ENCODE measurements around the gene CRIP2.

The CRIP2 gene

GRCh38 chr14:105430042-105430441, 44.6 kb upstream of the CRIP2 start:
- DNase-seq (ENCODE audit: low read depth in 2 of 2) = peak; percentile 60 to 69
- no peak overlapping the region for H3K4me3 ChIP-seq (replicated peaks in 1 of 2; ENCODE audit: low read depth in 2 of 2, low read length in 2 of 2)
- no peak for TF ChIP-seq CTCF (IDR thresholded peaks at IDR 0.05; ENCODE audit: low read depth, low read length)

GRCh38 chr14:105430565-105430964, 44.1 kb upstream of the CRIP2 start:
- no peak for TF ChIP-seq CTCF (IDR thresholded peaks at IDR 0.05; ENCODE audit: low read depth, low read length)
- peak; percentile 81 to 88 for DNase-seq (ENCODE audit: low read depth in 2 of 2)
- H3K4me3 ChIP-seq (replicated peaks in 1 of 2; ENCODE audit: low read depth in 2 of 2, low read length in 2 of 2) = no peak overlapping the region

GRCh38 chr14:105431256-105431655, 43.4 kb upstream of the CRIP2 start:
- TF ChIP-seq CTCF (IDR thresholded peaks at IDR 0.05; ENCODE audit: low read depth, low read length) = no peak
- DNase-seq (ENCODE audit: low read depth in 2 of 2) = no peak
- no peak overlapping the region for H3K4me3 ChIP-seq (replicated peaks in 1 of 2; ENCODE audit: low read depth in 2 of 2, low read length in 2 of 2)

- no peak for TF ChIP-seq CTCF (IDR thresholded peaks at IDR 0.05; ENCODE audit: low read depth, low read length)
- H3K4me3 ChIP-seq (replicated peaks in 1 of 2; ENCODE audit: low read depth in 2 of 2, low read length in 2 of 2) = no peak overlapping the region
- no peak for DNase-seq (ENCODE audit: low read depth in 2 of 2)
These were observed 42.0 kb upstream of the CRIP2 start for GRCh38 chr14:105432657-105433056.

GRCh38 chr14:105433161-105433605, 41.4 kb upstream of the CRIP2 start:
- no peak for TF ChIP-seq CTCF (IDR thresholded peaks at IDR 0.05; ENCODE audit: low read depth, low read length)
- H3K4me3 ChIP-seq (replicated peaks in 1 of 2; ENCODE audit: low read depth in 2 of 2, low read length in 2 of 2) = no peak overlapping the region
- no peak for DNase-seq (ENCODE audit: low read depth in 2 of 2)

GRCh38 chr14:105436402-105436801, 38.2 kb upstream of the CRIP2 start:
- no peak overlapping the region for H3K4me3 ChIP-seq (replicated peaks in 1 of 2; ENCODE audit: low read depth in 2 of 2, low read length in 2 of 2)
- no peak for TF ChIP-seq CTCF (IDR thresholded peaks at IDR 0.05; ENCODE audit: low read depth, low read length)
- DNase-seq (ENCODE audit: low read depth in 2 of 2) = no peak

Measured in cardiac fibroblast (primary cell).